Kidney (tissue), 14 donors: ENCODE data around the gene XIAP. TPM values are rescaled to one million over a fixed set of nuclear protein-coding genes. Genes with fewer than 3 reads are reported as not detected.
"Not testable (repeated sequence)": the region's sequence is repeated elsewhere in the genome, so short reads cannot be mapped to it uniquely, and the experiment has no call there.

Source experiments
- DNase-seq, 5 donors: peaks; one replicate each; pipeline ENCODE4 v3.0.0-alpha.2; 2013 to 2020
- FAIRE-seq: peaks from 2 replicates; lab custom pipeline; 2012; peaks lifted over from hg19 to GRCh38; lab: Jason Lieb, UNC
- H3K27ac ChIP-seq, 2 donors: one replicate each; pipeline ENCODE4 v1.7.0; 2013; ENCODE audit warnings: low read depth in 2 of 2, low read length in 2 of 2, inconsistent platforms in 1 of 2
- H3K27me3 ChIP-seq: one replicate; pipeline ENCODE4 v1.7.1; 2013; ENCODE audit warnings: low read length, inconsistent platforms; ENCODE audit not compliant: control insufficient read depth, insufficient read depth
- H3K36me3 ChIP-seq, 3 donors: one replicate each; pipeline versions ENCODE4 v1.7.0 to v1.7.1; 2013; ENCODE audit warnings: low read length in 3 of 3, control low read depth in 1 of 3, inconsistent platforms in 1 of 3; ENCODE audit not compliant: insufficient read depth in 3 of 3, control insufficient read depth in 2 of 3
- H3K4me1 ChIP-seq, 3 donors: one replicate each; pipeline versions ENCODE4 v1.7.0 to v1.7.1; 2013; ENCODE audit warnings: low read length in 3 of 3, inconsistent platforms in 1 of 3, low read depth in 1 of 3; ENCODE audit not compliant: control insufficient read depth in 2 of 3, insufficient read depth in 2 of 3
- H3K4me3 ChIP-seq, 3 donors: one replicate each; pipeline versions ENCODE4 v1.7.0 to v1.8.1; 2013; ENCODE audit warnings: low read length in 3 of 3, control low read depth in 1 of 3, inconsistent platforms in 1 of 3
- H3K9ac ChIP-seq, 3 donors: one replicate each; pipeline versions ENCODE4 v1.7.0 to v1.7.1; 2013; ENCODE audit warnings: low read length in 3 of 3, control low read depth in 1 of 3, inconsistent platforms in 1 of 3
- H3K9me3 ChIP-seq, 3 donors: one replicate each; pipeline versions ENCODE4 v1.7.0 to v1.7.1; 2013; ENCODE audit warnings: low read length in 3 of 3, control low read depth in 1 of 3, inconsistent platforms in 1 of 3; ENCODE audit not compliant: control insufficient read depth in 2 of 3, insufficient read depth in 1 of 3
- intact Hi-C: fragments of 100-400 bp; cut with DNase I; formaldehyde crosslinking; loops from one replicate; pipeline ENCODE4 v1.11.1; 2022
- polyA plus RNA-seq: library from polyadenylated mRNA; stranded (reverse); fragments of 350-450 nt; fragmentation: Illumina TruSeq; extraction: RNeasy Lipid Tissue Mini Kit (QIAGEN cat#74804); gene quantifications from one replicate; pipeline ENCODE4 v1.2.3, GENCODE V29; 2014; ENCODE audit warnings: low read depth, low replicate concordance; ENCODE audit not compliant: insufficient read depth
- total RNA-seq: library from RNA; stranded (reverse); fragmentation: NEBNext Ultra II Directional; extraction: Animal tissue kit (Norgen Biotek cat#: 25700); gene quantifications from one replicate; pipeline ENCODE4 v1.2.1, GENCODE V29; 2021
- TF ChIP-seq, protein P1 (sequence below): IDR thresholded peaks from 3 replicates; pipeline ENCODE4 v1.5.1; 2012; ENCODE audit warnings: mild to moderate bottlenecking, moderate library complexity, borderline replicate concordance; ENCODE audit not compliant: insufficient read depth; ENCODE audit errors: extremely low read depth
- donor health status: control.
- donor health status: control.
- donor health status: control.
- donor health status: control.
- donor health status: control.
- donor health status: DM: yes; HTN: yes; CAD: no.
- donor health status: Normal renal cell carcinoma (clear cell type).

The XIAP gene
- total and polyA plus RNA-seq, 2 donors from 2014 or later, result 29.0 to 70.9 TPM

GRCh38 chrX:123882391-123882790, 22.5 kb downstream of the XIAP start:
- FAIRE-seq (no peak), DNase-seq (no peak)
- H3K4me1 ChIP-seq, result peaks cover 0 to 2% (median 0%) of the 10 kb centered on the region in 3 donors
- H3K27ac ChIP-seq, result no peak overlapping the region
- H3K9ac ChIP-seq, result no peak overlapping the region
- no peak overlapping the region for H3K4me3 ChIP-seq
- H3K9me3 ChIP-seq, result no peaks in the 10 kb centered on the region
- TF ChIP-seq, protein P1, sequence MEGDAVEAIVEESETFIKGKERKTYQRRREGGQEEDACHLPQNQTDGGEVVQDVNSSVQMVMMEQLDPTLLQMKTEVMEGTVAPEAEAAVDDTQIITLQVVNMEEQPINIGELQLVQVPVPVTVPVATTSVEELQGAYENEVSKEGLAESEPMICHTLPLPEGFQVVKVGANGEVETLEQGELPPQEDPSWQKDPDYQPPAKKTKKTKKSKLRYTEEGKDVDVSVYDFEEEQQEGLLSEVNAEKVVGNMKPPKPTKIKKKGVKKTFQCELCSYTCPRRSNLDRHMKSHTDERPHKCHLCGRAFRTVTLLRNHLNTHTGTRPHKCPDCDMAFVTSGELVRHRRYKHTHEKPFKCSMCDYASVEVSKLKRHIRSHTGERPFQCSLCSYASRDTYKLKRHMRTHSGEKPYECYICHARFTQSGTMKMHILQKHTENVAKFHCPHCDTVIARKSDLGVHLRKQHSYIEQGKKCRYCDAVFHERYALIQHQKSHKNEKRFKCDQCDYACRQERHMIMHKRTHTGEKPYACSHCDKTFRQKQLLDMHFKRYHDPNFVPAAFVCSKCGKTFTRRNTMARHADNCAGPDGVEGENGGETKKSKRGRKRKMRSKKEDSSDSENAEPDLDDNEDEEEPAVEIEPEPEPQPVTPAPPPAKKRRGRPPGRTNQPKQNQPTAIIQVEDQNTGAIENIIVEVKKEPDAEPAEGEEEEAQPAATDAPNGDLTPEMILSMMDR, result no peak
- H3K36me3 ChIP-seq, result peaks cover 0 to 5% (median 0%) of the 10 kb centered on the region in 3 donors
- no peaks in the 10 kb centered on the region for H3K27me3 ChIP-seq
- intact Hi-C loops, result no loop called here

DNA sequence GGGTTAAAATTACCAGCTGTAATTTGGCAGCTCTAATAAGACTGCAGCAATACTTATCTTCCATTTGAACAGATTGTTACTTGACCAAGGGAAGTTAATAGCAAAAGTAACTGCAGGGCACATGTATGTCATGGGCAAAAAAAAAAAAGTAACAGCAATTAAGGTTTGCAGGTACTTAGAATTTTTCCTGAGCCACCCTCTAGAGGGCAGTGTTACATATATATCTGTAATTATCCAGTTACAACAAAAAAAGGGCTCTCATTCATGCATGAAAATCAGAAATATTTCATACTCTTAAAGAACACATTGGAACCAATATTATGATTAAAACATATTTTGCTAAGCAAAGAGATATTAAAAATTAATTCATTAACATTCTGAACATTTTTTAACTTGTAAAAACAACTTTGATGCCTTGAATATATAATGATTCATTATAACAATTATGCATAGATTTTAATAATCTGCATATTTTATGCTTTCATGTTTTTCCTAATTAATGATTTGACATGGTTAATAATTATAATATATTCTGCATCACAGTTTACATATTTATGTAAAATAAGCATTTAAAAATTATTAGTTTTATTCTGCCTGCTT, 25.1 kb downstream of the XIAP start:
- Histone ChIP-seq H3K9me3 (no peaks in the 10 kb centered on the region), H3K9ac (no peak overlapping the region), H3K27me3 (no peaks in the 10 kb centered on the region), H3K4me3 (no peak overlapping the region), H3K4me1 (no peaks in the 10 kb centered on the region), H3K27ac (no peak overlapping the region), H3K36me3 (peaks cover 0 to 5% (median 0%) of the 10 kb centered on the region in 3 donors)
- TF ChIP-seq, protein P1, result peak; percentile 52
- intact Hi-C loops, result no loop called here
- DNase-seq (peak in 2 of 5 donors; percentile 49 to 54), FAIRE-seq (peak; percentile 92)

DNA sequence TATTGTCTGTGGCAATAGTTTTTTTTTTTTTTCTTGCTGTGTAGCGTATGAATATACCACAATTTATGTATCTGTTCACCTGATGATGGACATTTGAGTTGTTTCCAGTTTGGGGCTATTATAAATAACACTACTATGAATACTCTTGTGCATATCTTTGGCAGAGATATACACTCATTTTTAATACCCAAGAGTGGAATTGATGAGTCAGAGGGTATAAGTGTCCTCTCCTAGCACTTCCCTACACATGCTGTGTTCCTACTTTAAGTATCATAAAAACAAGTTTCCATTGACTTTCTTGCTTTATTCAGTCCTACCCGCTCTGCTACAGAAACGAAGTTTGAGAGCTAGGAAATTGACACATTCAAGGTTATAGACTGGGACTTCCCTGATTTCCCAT, 39.8 kb downstream of the XIAP start:
- DNase-seq, result no peak
- Histone ChIP-seq H3K4me1 (no peaks in the 10 kb centered on the region), H3K9me3 (no peaks in the 10 kb centered on the region), H3K27me3 (no peaks in the 10 kb centered on the region), H3K36me3 (peaks cover 0 to 5% (median 0%) of the 10 kb centered on the region in 3 donors), H3K4me3 (no peak overlapping the region), H3K27ac (no peak overlapping the region), H3K9ac (no peak overlapping the region)
- FAIRE-seq, result no peak
- TF ChIP-seq, protein P1, result no peak
- intact Hi-C loops, result no loop called here

GRCh38 chrX:123903261-123903660, 43.4 kb downstream of the XIAP start:
- DNase-seq, intact Hi-C loops, H3K4me3 ChIP-seq, FAIRE-seq, H3K27me3 ChIP-seq, H3K27ac ChIP-seq, H3K9me3 ChIP-seq, H3K9ac ChIP-seq, H3K36me3 ChIP-seq, H3K4me1 ChIP-seq: not testable (repeated sequence)
